Measurements from ENCODE around the gene TLL1. TPM values are rescaled to one million over a fixed set of nuclear protein-coding genes. Genes with fewer than 3 reads are reported as not detected.

Gene TLL1
- total RNA-seq, 1 experiment from 2014 or later, result 0.63 TPM

- TF ChIP-seq, protein P1, sequence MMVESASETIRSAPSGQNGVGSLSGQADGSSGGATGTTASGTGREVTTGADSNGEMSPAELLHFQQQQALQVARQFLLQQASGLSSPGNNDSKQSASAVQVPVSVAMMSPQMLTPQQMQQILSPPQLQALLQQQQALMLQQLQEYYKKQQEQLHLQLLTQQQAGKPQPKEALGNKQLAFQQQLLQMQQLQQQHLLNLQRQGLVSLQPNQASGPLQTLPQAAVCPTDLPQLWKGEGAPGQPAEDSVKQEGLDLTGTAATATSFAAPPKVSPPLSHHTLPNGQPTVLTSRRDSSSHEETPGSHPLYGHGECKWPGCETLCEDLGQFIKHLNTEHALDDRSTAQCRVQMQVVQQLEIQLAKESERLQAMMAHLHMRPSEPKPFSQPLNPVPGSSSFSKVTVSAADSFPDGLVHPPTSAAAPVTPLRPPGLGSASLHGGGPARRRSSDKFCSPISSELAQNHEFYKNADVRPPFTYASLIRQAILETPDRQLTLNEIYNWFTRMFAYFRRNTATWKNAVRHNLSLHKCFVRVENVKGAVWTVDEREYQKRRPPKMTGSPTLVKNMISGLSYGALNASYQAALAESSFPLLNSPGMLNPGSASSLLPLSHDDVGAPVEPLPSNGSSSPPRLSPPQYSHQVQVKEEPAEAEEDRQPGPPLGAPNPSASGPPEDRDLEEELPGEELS (CRISPR knock-in tag; IDR thresholded peaks at IDR 0.05), result no peak
- TF ChIP-seq, protein P2, sequence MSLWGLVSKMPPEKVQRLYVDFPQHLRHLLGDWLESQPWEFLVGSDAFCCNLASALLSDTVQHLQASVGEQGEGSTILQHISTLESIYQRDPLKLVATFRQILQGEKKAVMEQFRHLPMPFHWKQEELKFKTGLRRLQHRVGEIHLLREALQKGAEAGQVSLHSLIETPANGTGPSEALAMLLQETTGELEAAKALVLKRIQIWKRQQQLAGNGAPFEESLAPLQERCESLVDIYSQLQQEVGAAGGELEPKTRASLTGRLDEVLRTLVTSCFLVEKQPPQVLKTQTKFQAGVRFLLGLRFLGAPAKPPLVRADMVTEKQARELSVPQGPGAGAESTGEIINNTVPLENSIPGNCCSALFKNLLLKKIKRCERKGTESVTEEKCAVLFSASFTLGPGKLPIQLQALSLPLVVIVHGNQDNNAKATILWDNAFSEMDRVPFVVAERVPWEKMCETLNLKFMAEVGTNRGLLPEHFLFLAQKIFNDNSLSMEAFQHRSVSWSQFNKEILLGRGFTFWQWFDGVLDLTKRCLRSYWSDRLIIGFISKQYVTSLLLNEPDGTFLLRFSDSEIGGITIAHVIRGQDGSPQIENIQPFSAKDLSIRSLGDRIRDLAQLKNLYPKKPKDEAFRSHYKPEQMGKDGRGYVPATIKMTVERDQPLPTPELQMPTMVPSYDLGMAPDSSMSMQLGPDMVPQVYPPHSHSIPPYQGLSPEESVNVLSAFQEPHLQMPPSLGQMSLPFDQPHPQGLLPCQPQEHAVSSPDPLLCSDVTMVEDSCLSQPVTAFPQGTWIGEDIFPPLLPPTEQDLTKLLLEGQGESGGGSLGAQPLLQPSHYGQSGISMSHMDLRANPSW (CRISPR knock-in tag; conservative IDR thresholded peaks at IDR 0.05; ENCODE audit: low read depth), result no peak
Observed at GRCh38 chr4:166143227-166143626, 270.2 kb downstream of the TLL1 start (continued).

DNA sequence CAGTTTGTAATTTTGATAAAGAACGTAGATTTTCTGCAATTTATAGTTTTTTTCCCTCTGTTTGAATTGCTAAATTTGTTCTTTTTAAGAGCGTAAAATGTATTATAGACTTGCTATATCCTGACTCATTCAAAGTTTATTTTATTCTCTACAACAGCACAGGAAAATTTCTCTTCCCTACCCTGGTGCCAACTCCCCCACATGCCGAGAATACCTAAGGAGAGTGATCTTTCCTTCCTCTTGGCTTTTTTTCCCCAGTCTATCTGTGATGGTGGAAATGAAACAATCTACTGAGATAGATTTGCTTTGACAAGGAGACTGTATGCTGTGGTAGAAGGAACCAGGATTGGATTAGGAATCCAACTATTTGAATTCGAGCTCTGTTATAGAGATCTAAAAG, 271.6 kb downstream of the TLL1 start:
- ATAC-seq (no peak), DNase-seq (ENCODE audit: low spot score) (no peak)
- Mint-ChIP-seq H3K4me3 (no peak overlapping the region), H3K27ac (no peak overlapping the region), H3K9me3 (peaks cover 9% of the 10 kb centered on the region), H3K4me1 (no peaks in the 10 kb centered on the region), H3K27me3 (ENCODE audit: low read depth) (no peaks in the 10 kb centered on the region), H3K36me3 (peaks cover 5% of the 10 kb centered on the region)
- ChIA-PET CTCF (no interaction called here), POLR2A (no interaction called here)
- no peak for TF ChIP-seq ELF4 (CRISPR knock-in tag; IDR thresholded peaks at IDR 0.05; ENCODE audit: low read depth)
- no peak for TF ChIP-seq ZMAT4 (CRISPR knock-in tag; IDR thresholded peaks at IDR 0.05)
- no peak for TF ChIP-seq FOXK1 (CRISPR knock-in tag; IDR thresholded peaks at IDR 0.05)
- TF ChIP-seq, protein P3, sequence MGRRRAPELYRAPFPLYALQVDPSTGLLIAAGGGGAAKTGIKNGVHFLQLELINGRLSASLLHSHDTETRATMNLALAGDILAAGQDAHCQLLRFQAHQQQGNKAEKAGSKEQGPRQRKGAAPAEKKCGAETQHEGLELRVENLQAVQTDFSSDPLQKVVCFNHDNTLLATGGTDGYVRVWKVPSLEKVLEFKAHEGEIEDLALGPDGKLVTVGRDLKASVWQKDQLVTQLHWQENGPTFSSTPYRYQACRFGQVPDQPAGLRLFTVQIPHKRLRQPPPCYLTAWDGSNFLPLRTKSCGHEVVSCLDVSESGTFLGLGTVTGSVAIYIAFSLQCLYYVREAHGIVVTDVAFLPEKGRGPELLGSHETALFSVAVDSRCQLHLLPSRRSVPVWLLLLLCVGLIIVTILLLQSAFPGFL (CRISPR knock-in tag; IDR thresholded peaks at IDR 0.05; ENCODE audit: borderline replicate concordance), result no peak
- no peak for TF ChIP-seq HMGXB4 (CRISPR knock-in tag; IDR thresholded peaks at IDR 0.05)
- TF ChIP-seq, protein P4, sequence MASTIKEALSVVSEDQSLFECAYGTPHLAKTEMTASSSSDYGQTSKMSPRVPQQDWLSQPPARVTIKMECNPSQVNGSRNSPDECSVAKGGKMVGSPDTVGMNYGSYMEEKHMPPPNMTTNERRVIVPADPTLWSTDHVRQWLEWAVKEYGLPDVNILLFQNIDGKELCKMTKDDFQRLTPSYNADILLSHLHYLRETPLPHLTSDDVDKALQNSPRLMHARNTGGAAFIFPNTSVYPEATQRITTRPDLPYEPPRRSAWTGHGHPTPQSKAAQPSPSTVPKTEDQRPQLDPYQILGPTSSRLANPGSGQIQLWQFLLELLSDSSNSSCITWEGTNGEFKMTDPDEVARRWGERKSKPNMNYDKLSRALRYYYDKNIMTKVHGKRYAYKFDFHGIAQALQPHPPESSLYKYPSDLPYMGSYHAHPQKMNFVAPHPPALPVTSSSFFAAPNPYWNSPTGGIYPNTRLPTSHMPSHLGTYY (CRISPR knock-in tag; IDR thresholded peaks at IDR 0.05), result no peak

- H3K4me3 Mint-ChIP-seq, result no peak overlapping the region
- no peaks in the 10 kb centered on the region for H3K27me3 Mint-ChIP-seq (ENCODE audit: low read depth)
- no peak overlapping the region for H3K27ac Mint-ChIP-seq
- ATAC-seq, result no peak
- peaks cover 5% of the 10 kb centered on the region for H3K36me3 Mint-ChIP-seq
- CTCF ChIA-PET, result no interaction called here
- peaks cover 23% of the 10 kb centered on the region for H3K9me3 Mint-ChIP-seq
- no peak for DNase-seq (ENCODE audit: low spot score)
- TF ChIP-seq ZNF671 (CRISPR knock-in tag; IDR thresholded peaks at IDR 0.05) (no peak), PRRX2 (CRISPR knock-in tag; IDR thresholded peaks at IDR 0.05) (no peak), ZNF219 (CRISPR knock-in tag; IDR thresholded peaks at IDR 0.05; ENCODE audit: borderline replicate concordance) (no peak)
- TF ChIP-seq, protein P5, sequence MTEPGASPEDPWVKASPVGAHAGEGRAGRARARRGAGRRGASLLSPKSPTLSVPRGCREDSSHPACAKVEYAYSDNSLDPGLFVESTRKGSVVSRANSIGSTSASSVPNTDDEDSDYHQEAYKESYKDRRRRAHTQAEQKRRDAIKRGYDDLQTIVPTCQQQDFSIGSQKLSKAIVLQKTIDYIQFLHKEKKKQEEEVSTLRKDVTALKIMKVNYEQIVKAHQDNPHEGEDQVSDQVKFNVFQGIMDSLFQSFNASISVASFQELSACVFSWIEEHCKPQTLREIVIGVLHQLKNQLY (CRISPR knock-in tag; IDR thresholded peaks at IDR 0.05), result no peak
- TF ChIP-seq, protein P6, sequence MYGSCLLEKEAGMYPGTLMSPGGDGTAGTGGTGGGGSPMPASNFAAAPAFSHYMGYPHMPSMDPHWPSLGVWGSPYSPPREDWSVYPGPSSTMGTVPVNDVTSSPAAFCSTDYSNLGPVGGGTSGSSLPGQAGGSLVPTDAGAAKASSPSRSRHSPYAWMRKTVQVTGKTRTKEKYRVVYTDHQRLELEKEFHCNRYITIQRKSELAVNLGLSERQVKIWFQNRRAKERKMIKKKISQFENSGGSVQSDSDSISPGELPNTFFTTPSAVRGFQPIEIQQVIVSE (CRISPR knock-in tag; IDR thresholded peaks at IDR 0.05; ENCODE audit: borderline replicate concordance), result no peak
- no peaks in the 10 kb centered on the region for H3K4me1 Mint-ChIP-seq
- POLR2A ChIA-PET, result no interaction called here
Observed at GRCh38 chr4:166146806-166147540, 273.9 kb downstream of the TLL1 start.

Measured in WTC11 (cell line).